ENCODE measurements around the gene CSHL1.

GRCh38 chr17:63937920-63938319 lies 26.9 kb upstream of the CSHL1 start:
- TF ChIP-seq CTCF (IDR thresholded peaks at IDR 0.05; ENCODE audit: insufficient read depth, low read depth, low read length) (no peak), EZH2 (IDR thresholded peaks at IDR 0.05; ENCODE audit: insufficient read depth, low read length) (no peak)
